ENCODE measurements around the gene DYDC1.

DNA sequence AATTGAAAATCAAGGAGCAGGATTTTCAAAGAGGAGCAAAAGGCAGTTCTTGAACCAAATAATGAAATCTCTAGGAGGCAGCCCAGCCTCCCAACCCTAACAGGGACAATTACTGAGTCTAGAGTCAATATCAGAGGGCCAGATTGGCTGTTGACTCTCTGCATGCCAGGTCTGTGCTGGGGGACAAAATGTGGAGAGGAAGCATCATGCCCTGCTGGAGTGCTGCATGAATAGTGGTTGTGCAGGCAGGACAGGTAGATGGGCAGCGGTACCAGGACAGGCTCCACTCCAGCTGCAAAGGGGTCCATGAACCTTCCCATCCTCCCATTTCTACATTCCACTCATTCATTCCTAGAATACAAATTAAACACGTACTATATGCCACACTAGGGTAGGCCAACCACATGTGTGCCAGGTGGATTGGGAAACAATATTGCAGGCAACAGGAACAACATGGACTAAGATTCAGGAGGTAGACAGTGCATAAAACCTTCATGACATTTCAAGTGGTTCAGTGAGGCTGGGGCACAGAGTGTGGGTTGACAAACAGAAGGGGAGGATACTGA, 36.7 kb downstream of the DYDC1 start:
- TF ChIP-seq, protein P1, sequence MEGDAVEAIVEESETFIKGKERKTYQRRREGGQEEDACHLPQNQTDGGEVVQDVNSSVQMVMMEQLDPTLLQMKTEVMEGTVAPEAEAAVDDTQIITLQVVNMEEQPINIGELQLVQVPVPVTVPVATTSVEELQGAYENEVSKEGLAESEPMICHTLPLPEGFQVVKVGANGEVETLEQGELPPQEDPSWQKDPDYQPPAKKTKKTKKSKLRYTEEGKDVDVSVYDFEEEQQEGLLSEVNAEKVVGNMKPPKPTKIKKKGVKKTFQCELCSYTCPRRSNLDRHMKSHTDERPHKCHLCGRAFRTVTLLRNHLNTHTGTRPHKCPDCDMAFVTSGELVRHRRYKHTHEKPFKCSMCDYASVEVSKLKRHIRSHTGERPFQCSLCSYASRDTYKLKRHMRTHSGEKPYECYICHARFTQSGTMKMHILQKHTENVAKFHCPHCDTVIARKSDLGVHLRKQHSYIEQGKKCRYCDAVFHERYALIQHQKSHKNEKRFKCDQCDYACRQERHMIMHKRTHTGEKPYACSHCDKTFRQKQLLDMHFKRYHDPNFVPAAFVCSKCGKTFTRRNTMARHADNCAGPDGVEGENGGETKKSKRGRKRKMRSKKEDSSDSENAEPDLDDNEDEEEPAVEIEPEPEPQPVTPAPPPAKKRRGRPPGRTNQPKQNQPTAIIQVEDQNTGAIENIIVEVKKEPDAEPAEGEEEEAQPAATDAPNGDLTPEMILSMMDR (IDR thresholded peaks at IDR 0.05; ENCODE audit: insufficient read depth, low read length, poor library complexity, severe bottlenecking): no peak
- TF ChIP-seq EZH2phosphoT487 (conservative IDR thresholded peaks at IDR 0.05; ENCODE audit: low read length): no peak
